Brain microvascular endothelial cell (primary cell): ENCODE results near the gene RNF223.
A peak's percentile ranks its signal among the peaks of the same experiment; 100 is the strongest.
"Not testable (repeated sequence)": the region's sequence is repeated elsewhere in the genome, so short reads cannot be mapped to it uniquely, and the experiment has no call there.

ENCODE experiments used
- DNase-seq: peaks from one replicate; pipeline ENCODE4 v3.0.0-alpha.2; 2020
- H3K27ac ChIP-seq: fragments of 250-450 bp; sonication (Bioruptor Pico); 2 replicates; pipeline ENCODE4 v1.5.1; 2020; ENCODE audit warnings: mild to moderate bottlenecking, moderate library complexity
- H3K27me3 ChIP-seq: fragments of 250-450 bp; sonication (Bioruptor Pico); replicated peaks from 2 replicates; pipeline ENCODE4 v1.5.1; 2020; ENCODE audit warnings: mild to moderate bottlenecking
- H3K36me3 ChIP-seq: fragments of 250-450 bp; sonication (Bioruptor Pico); replicated peaks from 2 replicates; pipeline ENCODE4 v1.5.1; 2020; ENCODE audit warnings: mild to moderate bottlenecking
- H3K4me3 ChIP-seq: 2 replicates; pipeline ENCODE4 v1.5.1; 2011; ENCODE audit warnings: low read depth, mild to moderate bottlenecking, control low read depth, low read length, moderate library complexity
- in situ Hi-C: cut with HindIII; loops from 2 replicates; pipeline ENCODE4 v1.10.0; 2017; ENCODE audit warnings: low sequenced_read_pairs, low pct_ligation_motif_present
- TF ChIP-seq, protein P1 (sequence below): IDR thresholded peaks from 2 replicates; pipeline ENCODE4 v1.5.1; 2011; ENCODE audit warnings: low read depth, mild to moderate bottlenecking, moderate library complexity, low read length, control low read depth, inconsistent platforms; ENCODE audit errors: missing control alignments

RNF223 gene

DNA sequence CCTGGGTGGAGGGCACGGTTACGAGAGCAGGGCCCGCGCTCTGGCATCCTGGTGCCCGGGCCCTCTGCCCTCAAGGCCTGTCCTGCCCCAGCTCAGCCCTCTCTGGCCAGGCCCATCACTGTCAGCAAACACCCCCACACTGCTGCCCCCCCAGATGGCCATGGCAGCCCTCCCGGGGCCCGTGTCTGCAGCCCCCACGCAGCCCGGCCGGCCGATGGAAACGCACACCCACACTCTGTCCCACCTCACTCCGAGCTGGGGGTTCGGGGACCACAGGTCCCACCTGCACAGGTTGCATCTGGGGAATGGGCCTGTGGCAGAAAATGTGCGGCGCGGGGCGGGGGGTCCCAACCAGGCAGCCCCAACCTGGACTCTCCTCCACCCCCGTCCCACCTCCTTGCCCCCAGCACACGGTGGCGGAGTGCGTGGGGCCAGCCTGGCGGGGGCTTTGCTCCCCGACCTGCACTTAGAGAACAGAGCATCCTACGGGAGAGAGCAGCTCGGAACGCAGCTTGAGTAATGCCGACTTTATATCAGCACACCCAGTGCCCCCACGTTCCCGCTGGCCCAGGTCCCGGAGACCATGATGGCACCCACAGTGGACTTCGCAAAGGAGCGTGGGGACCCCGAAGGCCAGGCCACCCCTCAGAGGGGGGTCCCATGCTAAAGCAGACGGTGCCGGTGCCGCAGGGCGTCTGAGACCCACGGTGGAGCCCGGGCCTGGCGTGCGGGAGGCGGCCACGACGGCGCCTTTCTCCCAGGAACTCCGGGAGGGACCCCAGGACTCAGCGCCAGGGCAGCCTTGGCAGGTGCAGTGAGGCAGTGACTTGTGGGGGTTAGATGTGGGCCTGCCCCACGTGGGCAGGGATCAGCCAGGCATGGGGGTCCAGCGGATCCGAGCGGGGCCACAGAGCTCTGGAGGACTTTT is 7.5 kb upstream of the RNF223 start:
- DNase-seq = no peak
- Histone ChIP-seq H3K4me3 (no peak overlapping the region), H3K36me3 (no peaks in the 10 kb centered on the region), H3K27ac (no peak overlapping the region), H3K27me3 (no peaks in the 10 kb centered on the region)
- in situ Hi-C loops = no loop called here
- TF ChIP-seq, protein P1, sequence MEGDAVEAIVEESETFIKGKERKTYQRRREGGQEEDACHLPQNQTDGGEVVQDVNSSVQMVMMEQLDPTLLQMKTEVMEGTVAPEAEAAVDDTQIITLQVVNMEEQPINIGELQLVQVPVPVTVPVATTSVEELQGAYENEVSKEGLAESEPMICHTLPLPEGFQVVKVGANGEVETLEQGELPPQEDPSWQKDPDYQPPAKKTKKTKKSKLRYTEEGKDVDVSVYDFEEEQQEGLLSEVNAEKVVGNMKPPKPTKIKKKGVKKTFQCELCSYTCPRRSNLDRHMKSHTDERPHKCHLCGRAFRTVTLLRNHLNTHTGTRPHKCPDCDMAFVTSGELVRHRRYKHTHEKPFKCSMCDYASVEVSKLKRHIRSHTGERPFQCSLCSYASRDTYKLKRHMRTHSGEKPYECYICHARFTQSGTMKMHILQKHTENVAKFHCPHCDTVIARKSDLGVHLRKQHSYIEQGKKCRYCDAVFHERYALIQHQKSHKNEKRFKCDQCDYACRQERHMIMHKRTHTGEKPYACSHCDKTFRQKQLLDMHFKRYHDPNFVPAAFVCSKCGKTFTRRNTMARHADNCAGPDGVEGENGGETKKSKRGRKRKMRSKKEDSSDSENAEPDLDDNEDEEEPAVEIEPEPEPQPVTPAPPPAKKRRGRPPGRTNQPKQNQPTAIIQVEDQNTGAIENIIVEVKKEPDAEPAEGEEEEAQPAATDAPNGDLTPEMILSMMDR = no peak

DNA sequence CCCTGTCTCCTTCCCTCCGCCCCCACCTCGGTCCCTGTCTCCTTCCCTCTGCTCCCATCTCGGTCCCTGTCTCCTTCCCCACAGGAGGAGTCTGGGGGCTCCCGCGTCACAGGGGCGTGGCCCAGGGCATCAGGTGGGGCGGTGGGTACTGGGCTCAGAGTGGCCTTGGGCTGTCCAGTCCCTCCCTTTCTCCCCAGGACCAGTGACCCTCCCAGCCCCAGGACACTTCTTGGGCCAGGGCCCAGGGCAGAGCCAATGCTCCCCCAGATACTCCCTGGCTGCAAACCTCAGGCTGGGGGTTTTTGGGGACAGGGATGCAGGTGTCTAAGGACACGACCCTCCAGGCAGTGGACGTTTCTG is 6.8 kb upstream of the RNF223 start:
- in situ Hi-C loops = no loop called here
- DNase-seq = no peak
- Histone ChIP-seq H3K27me3 (no peaks in the 10 kb centered on the region), H3K36me3 (no peaks in the 10 kb centered on the region), H3K27ac (no peak overlapping the region), H3K4me3 (no peak overlapping the region)
- TF ChIP-seq, protein P1 = no peak

DNA sequence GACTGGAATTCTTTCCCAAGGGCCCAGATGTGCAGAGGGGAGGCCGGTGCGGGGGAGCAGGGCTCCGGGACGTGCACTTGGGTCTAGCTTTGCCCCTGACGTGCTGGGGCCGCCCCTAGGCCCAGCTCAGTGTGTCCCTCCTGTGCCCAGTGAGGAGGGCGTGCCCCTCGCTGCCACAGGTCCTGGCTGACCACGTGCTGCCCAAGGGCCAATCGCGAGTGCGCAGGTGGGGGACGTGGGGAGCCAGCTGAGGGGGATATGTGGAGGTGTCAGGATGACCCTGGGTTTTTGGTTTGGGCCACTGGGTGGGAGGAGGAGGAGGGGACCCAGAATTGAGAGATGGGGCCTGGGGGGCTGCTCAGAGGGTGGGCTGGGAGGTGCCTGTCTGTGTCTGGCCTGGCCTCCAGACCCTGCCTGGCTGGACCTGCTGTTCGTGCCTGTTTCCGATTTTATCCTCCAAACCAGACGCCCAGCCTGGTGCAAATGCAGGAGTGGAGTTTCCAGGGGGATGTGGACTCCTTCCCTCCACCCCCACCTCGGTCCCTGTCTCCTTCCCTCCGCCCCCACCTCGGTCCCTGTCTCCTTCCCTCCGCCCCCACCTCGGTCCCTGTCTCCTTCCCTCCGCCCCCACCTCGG is 6.1 kb upstream of the RNF223 start:
- DNase-seq = no peak
- TF ChIP-seq, protein P1 = no peak
- Histone ChIP-seq H3K27me3 (peaks cover 1% of the 10 kb centered on the region), H3K36me3 (no peaks in the 10 kb centered on the region), H3K4me3 (no peak overlapping the region), H3K27ac (no peak overlapping the region)
- in situ Hi-C loops = no loop called here

DNA sequence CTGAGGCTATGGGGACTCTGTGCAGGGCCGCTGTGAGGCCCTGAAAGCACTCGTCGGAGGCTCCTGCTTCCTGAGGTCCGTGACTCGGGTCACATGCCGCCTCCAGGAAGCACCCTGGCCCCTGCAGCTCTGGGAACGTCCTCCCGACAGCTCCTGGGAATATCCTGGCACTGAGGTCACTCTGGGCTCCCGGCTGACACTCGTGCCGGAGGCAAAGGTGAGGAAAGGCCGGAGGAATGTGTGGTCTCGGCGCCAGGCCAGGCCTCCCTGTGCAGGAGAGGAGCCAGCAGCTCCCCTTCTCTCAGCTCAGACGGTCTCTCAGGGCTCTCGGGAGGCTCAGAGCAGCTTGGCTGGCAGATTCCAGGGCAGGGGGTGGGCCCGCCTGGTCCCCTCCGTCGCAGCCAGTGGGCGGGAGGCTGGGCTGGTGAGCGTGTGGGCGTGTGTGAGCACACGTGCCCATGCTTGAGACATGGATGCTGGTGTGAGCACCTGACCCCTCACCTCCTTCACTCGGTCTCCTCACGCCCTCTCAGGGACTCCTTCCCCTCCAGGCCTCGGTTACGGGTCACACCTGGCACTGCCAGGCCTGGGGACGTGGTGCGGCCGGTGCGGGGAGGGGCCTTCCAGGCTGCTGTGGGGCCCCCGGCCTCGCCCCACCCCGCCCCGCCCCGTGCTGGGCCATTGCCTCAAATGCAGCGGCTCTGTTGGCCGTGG is 5.5 kb upstream of the RNF223 start:
- in situ Hi-C loops = no loop called here
- peak; percentile 62 for DNase-seq

DNA sequence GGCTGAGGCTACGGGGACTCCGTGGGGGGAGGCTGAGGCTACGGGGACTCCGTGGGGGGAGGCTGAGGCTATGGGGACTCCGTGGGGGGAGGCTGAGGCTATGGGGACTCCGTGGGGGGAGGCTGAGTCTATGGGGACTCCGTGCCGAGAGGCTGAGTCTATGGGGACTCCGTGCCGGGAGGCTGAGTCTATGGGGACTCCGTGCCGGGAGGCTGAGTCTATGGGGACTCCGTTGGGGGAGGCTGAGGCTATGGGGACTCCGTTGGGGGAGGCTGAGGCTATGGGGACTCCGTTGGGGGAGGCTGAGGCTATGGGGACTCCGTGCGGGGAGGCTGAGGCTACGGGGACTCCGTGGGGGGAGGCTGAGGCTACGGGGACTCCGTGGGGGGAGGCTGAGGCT is 3.3 kb upstream of the RNF223 start:
- H3K36me3 ChIP-seq, H3K27ac ChIP-seq, H3K4me3 ChIP-seq, DNase-seq, in situ Hi-C loops, H3K27me3 ChIP-seq: not testable (repeated sequence)

More for the DNA sequence above, 5.5 kb upstream of the RNF223 start:
- Histone ChIP-seq H3K36me3 (no peaks in the 10 kb centered on the region), H3K27me3 (peaks cover 8% of the 10 kb centered on the region), H3K4me3 (peak overlapping the region; percentile 15), H3K27ac (no peak overlapping the region)
- TF ChIP-seq, protein P1 = no peak
